ENCODE data around the gene PRDM16. TPM values are rescaled to one million over a fixed set of nuclear protein-coding genes. Genes with fewer than 3 reads are reported as not detected.

PRDM16 gene
- total RNA-seq, 4 donors from 2014 or later, result 0.19 to 1.6 (median 0.36) TPM

DNA sequence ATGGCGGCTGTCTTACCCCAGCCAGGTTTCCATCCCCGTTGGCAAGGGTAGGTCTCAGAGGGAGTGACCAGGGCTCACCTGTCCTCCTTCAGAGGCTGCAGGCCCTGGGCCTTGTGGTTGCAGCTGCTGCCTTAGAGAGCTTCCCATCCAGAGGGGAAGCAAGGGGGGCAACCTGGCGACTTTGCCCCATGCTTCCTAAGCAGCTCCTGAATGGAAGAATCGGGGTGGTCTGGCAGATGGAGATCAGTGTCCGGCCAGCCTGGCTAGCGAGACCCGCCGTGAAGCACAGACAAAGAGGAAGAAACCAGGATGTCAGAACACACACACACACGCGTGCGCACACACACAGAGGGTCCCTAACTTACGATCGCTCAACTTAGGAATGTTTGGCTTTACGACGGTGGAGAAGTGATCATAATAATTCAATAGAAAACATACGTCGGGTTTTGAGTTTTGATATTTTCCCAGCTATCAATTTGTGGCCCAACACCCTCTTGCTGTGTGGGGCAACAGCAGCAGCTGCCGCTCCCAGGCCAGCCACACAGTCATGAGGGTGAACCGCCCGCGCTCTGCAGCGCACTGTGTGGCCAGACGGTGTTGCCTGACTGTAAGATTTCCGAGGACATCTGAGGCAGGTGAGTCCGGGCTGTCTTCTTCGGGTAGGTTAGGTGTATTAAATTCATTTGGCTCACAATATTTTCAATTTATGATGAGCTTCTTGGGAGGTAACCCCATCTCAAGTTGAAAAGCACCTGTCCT is 272.4 kb downstream of the PRDM16 start:
- Histone ChIP-seq H3K9me3 (peaks cover 9% of the 10 kb centered on the region), H3K4me1 (no peaks in the 10 kb centered on the region), H3K27ac (no peak overlapping the region), H3K4me3 (no peak overlapping the region), H3K27me3 (peaks cover 51% of the 10 kb centered on the region), H3K36me3 (no peaks in the 10 kb centered on the region)
- TF ChIP-seq, protein P1, sequence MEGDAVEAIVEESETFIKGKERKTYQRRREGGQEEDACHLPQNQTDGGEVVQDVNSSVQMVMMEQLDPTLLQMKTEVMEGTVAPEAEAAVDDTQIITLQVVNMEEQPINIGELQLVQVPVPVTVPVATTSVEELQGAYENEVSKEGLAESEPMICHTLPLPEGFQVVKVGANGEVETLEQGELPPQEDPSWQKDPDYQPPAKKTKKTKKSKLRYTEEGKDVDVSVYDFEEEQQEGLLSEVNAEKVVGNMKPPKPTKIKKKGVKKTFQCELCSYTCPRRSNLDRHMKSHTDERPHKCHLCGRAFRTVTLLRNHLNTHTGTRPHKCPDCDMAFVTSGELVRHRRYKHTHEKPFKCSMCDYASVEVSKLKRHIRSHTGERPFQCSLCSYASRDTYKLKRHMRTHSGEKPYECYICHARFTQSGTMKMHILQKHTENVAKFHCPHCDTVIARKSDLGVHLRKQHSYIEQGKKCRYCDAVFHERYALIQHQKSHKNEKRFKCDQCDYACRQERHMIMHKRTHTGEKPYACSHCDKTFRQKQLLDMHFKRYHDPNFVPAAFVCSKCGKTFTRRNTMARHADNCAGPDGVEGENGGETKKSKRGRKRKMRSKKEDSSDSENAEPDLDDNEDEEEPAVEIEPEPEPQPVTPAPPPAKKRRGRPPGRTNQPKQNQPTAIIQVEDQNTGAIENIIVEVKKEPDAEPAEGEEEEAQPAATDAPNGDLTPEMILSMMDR (IDR thresholded peaks at IDR 0.05), result no peak
- TF ChIP-seq POLR2A (IDR thresholded peaks at IDR 0.05) (no peak), EP300 (IDR thresholded peaks at IDR 0.05) (no peak), POLR2AphosphoS5 (IDR thresholded peaks at IDR 0.05) (no peak)
- WGBS, result 88% methylated on average over 21 of the region's 26 CpGs
- DNase-seq (ENCODE audit: low spot score in 2 of 2), result no peak

GRCh38 chr1:3342960-3343359 is 274.0 kb downstream of the PRDM16 start:
- TF ChIP-seq, protein P1 (IDR thresholded peaks at IDR 0.05), result no peak
- TF ChIP-seq POLR2A (IDR thresholded peaks at IDR 0.05) (no peak), POLR2AphosphoS5 (IDR thresholded peaks at IDR 0.05) (no peak), EP300 (IDR thresholded peaks at IDR 0.05) (no peak)
- Histone ChIP-seq H3K27me3 (peaks cover 58% of the 10 kb centered on the region), H3K4me1 (no peaks in the 10 kb centered on the region), H3K36me3 (no peaks in the 10 kb centered on the region), H3K27ac (no peak overlapping the region), H3K4me3 (no peak overlapping the region), H3K9me3 (peaks cover 9% of the 10 kb centered on the region)
- WGBS, result 92% methylated on average over 5 of the region's 5 CpGs
- DNase-seq (ENCODE audit: low spot score in 2 of 2), result no peak

GRCh38 chr1:3344395-3344794 is 275.4 kb downstream of the PRDM16 start:
- no peaks in the 10 kb centered on the region for H3K4me1 ChIP-seq
- peaks cover 58% of the 10 kb centered on the region for H3K27me3 ChIP-seq

DNA sequence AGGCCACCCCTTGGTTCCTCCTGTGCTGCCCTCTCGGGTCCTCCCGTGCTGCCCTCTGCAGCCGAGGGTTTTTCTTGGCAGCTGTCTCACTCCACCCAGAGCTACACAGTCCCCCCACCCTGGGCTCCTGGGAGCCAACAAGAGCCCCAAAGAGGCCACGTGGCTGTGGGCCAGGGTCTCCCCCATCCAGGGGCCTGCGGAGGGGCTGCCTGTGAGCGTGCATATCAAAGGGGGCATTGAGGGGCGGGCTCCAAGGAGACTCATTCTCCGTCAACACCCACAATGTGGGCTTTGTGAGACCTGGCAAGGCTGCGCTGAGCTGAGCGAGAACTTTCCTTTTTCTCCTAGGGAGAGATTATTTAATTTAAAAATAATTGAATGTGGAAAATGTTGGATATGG is 276.8 kb downstream of the PRDM16 start:
- no peak overlapping the region for H3K27ac ChIP-seq
- H3K4me1 ChIP-seq, result peaks cover 7% of the 10 kb centered on the region
- H3K9me3 ChIP-seq, result peaks cover 9% of the 10 kb centered on the region
- 86% methylated on average over 10 of the region's 10 CpGs for WGBS
- peaks cover 58% of the 10 kb centered on the region for H3K27me3 ChIP-seq
- no peak for DNase-seq (ENCODE audit: low spot score in 2 of 2)
- H3K36me3 ChIP-seq, result no peaks in the 10 kb centered on the region
- no peak overlapping the region for H3K4me3 ChIP-seq
- TF ChIP-seq, protein P1 (IDR thresholded peaks at IDR 0.05), result no peak
- TF ChIP-seq POLR2AphosphoS5 (IDR thresholded peaks at IDR 0.05), result no peak
- no peak for TF ChIP-seq EP300 (IDR thresholded peaks at IDR 0.05)
- no peak for TF ChIP-seq POLR2A (IDR thresholded peaks at IDR 0.05)

More at GRCh38 chr1:3344395-3344794, 275.4 kb downstream of the PRDM16 start:
- Histone ChIP-seq H3K27ac (no peak overlapping the region), H3K4me3 (no peak overlapping the region), H3K36me3 (no peaks in the 10 kb centered on the region), H3K9me3 (peaks cover 9% of the 10 kb centered on the region)
- no peak for DNase-seq (ENCODE audit: low spot score in 2 of 2)
- TF ChIP-seq, protein P1 (IDR thresholded peaks at IDR 0.05), result no peak
- TF ChIP-seq POLR2AphosphoS5 (IDR thresholded peaks at IDR 0.05) (no peak), POLR2A (IDR thresholded peaks at IDR 0.05) (no peak), EP300 (IDR thresholded peaks at IDR 0.05) (no peak)

GRCh38 chr1:3346478-3346877 is 277.5 kb downstream of the PRDM16 start:
- no peak for DNase-seq (ENCODE audit: low spot score in 2 of 2)
- Histone ChIP-seq H3K4me1 (peaks cover 12% of the 10 kb centered on the region), H3K36me3 (no peaks in the 10 kb centered on the region), H3K27ac (no peak overlapping the region), H3K27me3 (peaks cover 52% of the 10 kb centered on the region), H3K9me3 (peaks cover 9% of the 10 kb centered on the region), H3K4me3 (no peak overlapping the region)
- 91% methylated on average over 6 of the region's 13 CpGs for WGBS
- TF ChIP-seq POLR2A (IDR thresholded peaks at IDR 0.05) (no peak), EP300 (IDR thresholded peaks at IDR 0.05) (no peak), POLR2AphosphoS5 (IDR thresholded peaks at IDR 0.05) (no peak)
- TF ChIP-seq, protein P1 (IDR thresholded peaks at IDR 0.05), result no peak
